Measurements from ENCODE around the gene RPL6. TPM values are rescaled to one million over a fixed set of nuclear protein-coding genes. Genes with fewer than 3 reads are reported as not detected.

The RPL6 gene
- total and polyA plus RNA-seq, 4 donors: 182 to 610 (median 522) TPM

GRCh38 chr12:112362310-112362709, 47.1 kb downstream of the RPL6 start:
- Histone ChIP-seq H3K27me3 (ENCODE audit: control insufficient read depth in 4 of 4, insufficient read depth in 4 of 4, low read length in 3 of 4) (no peaks in the 10 kb centered on the region), H3K9ac (ENCODE audit: low read depth in 1 of 2, low read length in 2 of 2) (no peak overlapping the region), H3K4me3 (ENCODE audit: low read depth in 1 of 3, low read length in 3 of 3) (no peak overlapping the region), H3K27ac (ENCODE audit: low read depth in 1 of 2, low read length in 2 of 2) (no peak overlapping the region), H3K4me1 (ENCODE audit: control insufficient read depth in 4 of 4, insufficient read depth in 4 of 4, low read length in 3 of 4) (peaks cover 0 to 2% (median 0%) of the 10 kb centered on the region in 4 donors), H3K36me3 (ENCODE audit: control insufficient read depth in 4 of 4, insufficient read depth in 3 of 4, low read depth in 1 of 4, low read length in 3 of 4) (no peaks in the 10 kb centered on the region), H3K9me3 (ENCODE audit: control insufficient read depth in 4 of 4, low read length in 3 of 4) (no peaks in the 10 kb centered on the region)
- DNase-seq (ENCODE audit: low spot score): no peak
- TF ChIP-seq HNF4A (conservative IDR thresholded peaks at IDR 0.05) (no peak), CTCF (IDR thresholded peaks at IDR 0.05; ENCODE audit: low read depth, low read length, missing input control) (no peak), RXRA (IDR thresholded peaks at IDR 0.05) (no peak), HNF4G (IDR thresholded peaks at IDR 0.05) (no peak), ATF3 (IDR thresholded peaks at IDR 0.05) (no peak), FOXA2 (IDR thresholded peaks at IDR 0.05) (no peak), MAX (IDR thresholded peaks at IDR 0.05) (no peak), GABPA (IDR thresholded peaks at IDR 0.05 in 1 of 2, conservative IDR thresholded peaks at IDR 0.05 in 1 of 2) (no peak), RAD21 (IDR thresholded peaks at IDR 0.05) (no peak)
- over 99% methylated on average over 3 of the region's 3 CpGs for WGBS

GRCh38 chr12:112361271-112361670, 48.1 kb downstream of the RPL6 start:
- no peaks in the 10 kb centered on the region for H3K9me3 ChIP-seq (ENCODE audit: control insufficient read depth in 4 of 4, low read length in 3 of 4)
- no peaks in the 10 kb centered on the region for H3K36me3 ChIP-seq (ENCODE audit: control insufficient read depth in 4 of 4, insufficient read depth in 3 of 4, low read depth in 1 of 4, low read length in 3 of 4)
- WGBS: 94% methylated on average over 4 of the region's 4 CpGs
- H3K9ac ChIP-seq (ENCODE audit: low read depth in 1 of 2, low read length in 2 of 2): no peak overlapping the region
- no peak for DNase-seq (ENCODE audit: low spot score)
- H3K4me3 ChIP-seq (ENCODE audit: low read depth in 1 of 3, low read length in 3 of 3): no peak overlapping the region
- no peak overlapping the region for H3K27ac ChIP-seq (ENCODE audit: low read depth in 1 of 2, low read length in 2 of 2)
- peaks cover 0 to 2% (median 0%) of the 10 kb centered on the region in 4 donors for H3K4me1 ChIP-seq (ENCODE audit: control insufficient read depth in 4 of 4, insufficient read depth in 4 of 4, low read length in 3 of 4)
- H3K27me3 ChIP-seq (ENCODE audit: control insufficient read depth in 4 of 4, insufficient read depth in 4 of 4, low read length in 3 of 4): no peaks in the 10 kb centered on the region
- TF ChIP-seq REST (IDR thresholded peaks at IDR 0.05) (no peak), FOXA2 (IDR thresholded peaks at IDR 0.05) (no peak)

- Histone ChIP-seq H3K9ac (ENCODE audit: low read depth in 1 of 2, low read length in 2 of 2) (no peak overlapping the region), H3K27ac (ENCODE audit: low read depth in 1 of 2, low read length in 2 of 2) (no peak overlapping the region), H3K36me3 (ENCODE audit: control insufficient read depth in 4 of 4, insufficient read depth in 3 of 4, low read depth in 1 of 4, low read length in 3 of 4) (no peaks in the 10 kb centered on the region), H3K9me3 (ENCODE audit: control insufficient read depth in 4 of 4, low read length in 3 of 4) (no peaks in the 10 kb centered on the region), H3K27me3 (ENCODE audit: control insufficient read depth in 4 of 4, insufficient read depth in 4 of 4, low read length in 3 of 4) (no peaks in the 10 kb centered on the region), H3K4me3 (ENCODE audit: low read depth in 1 of 3, low read length in 3 of 3) (no peak overlapping the region), H3K4me1 (ENCODE audit: control insufficient read depth in 4 of 4, insufficient read depth in 4 of 4, low read length in 3 of 4) (peaks cover 0 to 2% (median 0%) of the 10 kb centered on the region in 4 donors)
- WGBS: 96% methylated on average over 4 of the region's 4 CpGs
- TF ChIP-seq NR2F2 (IDR thresholded peaks at IDR 0.05): no peak
- no peak for TF ChIP-seq TAF1 (conservative IDR thresholded peaks at IDR 0.05)
- TF ChIP-seq RAD21 (IDR thresholded peaks at IDR 0.05): no peak
- TF ChIP-seq JUND (IDR thresholded peaks at IDR 0.05): no peak
- TF ChIP-seq FOXA2 (IDR thresholded peaks at IDR 0.05): no peak
- no peak for TF ChIP-seq ZBTB33 (IDR thresholded peaks at IDR 0.05)
- no peak for TF ChIP-seq RXRA (IDR thresholded peaks at IDR 0.05)
- TF ChIP-seq FOXA1 (IDR thresholded peaks at IDR 0.05): no peak
- TF ChIP-seq CTCF (IDR thresholded peaks at IDR 0.05; ENCODE audit: low read depth, low read length, missing input control): no peak
- no peak for DNase-seq (ENCODE audit: low spot score)
These were observed 50.1 kb downstream of the RPL6 start for GRCh38 chr12:112359290-112359689.
